Erythroblast (primary cell): ENCODE measurements around the gene RYR1.

ENCODE experiments used
- GATA1 ChIP-seq: IDR thresholded peaks from 2 replicates; pipeline ENCODE4 v1.6.1; 2011; ENCODE audit warnings: low read depth, mild to moderate bottlenecking, control low read depth, low read length, moderate library complexity
- POLR2A ChIP-seq: IDR thresholded peaks from 2 replicates; pipeline ENCODE4 v1.6.1; 2011; ENCODE audit warnings: mild to moderate bottlenecking, low read length

- TF ChIP-seq POLR2A (no peak), GATA1 (no peak)
Measured at GRCh38 chr19:38519988-38520387, 86.5 kb downstream of the RYR1 start.
